ENCODE results near the gene BAHCC1.
A peak's percentile ranks its signal among the peaks of the same experiment; 100 is the strongest.

BAHCC1 gene

DNA sequence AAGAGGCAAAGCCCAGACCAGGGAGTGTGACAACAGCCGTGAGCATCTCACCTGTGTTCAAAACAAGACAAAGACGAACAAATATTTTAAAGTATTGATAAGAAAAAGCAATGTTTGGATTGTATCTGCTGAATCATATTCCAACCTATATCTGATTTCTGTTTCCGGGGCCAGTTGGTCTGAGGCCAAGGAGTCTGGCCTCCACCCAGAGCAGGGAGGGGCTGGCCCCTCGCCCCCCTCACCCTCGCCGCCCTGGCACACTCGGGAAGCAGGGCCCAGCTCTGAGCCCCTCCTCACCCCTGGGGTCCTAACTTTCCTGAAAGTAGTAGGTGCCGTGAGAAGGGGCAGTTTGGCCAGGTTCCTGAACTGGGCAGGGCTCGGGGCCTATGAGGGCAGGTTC is 69.3 kb downstream of the BAHCC1 start:
- no peak for DNase-seq

DNA sequence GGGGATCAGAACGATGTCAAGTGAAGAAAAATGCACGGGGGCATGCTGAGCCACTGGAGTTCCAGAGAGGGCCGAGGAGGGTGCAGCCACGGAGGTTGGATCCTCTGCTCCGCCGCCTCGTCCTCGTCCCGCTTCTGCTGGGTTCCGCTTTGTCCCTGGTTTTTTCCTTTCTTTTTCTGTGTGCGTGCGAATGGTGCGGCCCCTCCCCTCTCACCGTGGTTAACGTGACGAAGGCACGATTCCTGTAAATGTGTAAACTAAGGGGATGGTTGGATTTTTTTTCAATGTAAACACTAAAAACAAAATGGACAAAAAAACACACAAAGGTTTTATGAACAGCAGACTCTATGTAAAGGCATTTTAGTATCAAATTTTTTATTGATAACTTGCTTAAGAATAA is 70.7 kb downstream of the BAHCC1 start:
- no peak for DNase-seq

DNA sequence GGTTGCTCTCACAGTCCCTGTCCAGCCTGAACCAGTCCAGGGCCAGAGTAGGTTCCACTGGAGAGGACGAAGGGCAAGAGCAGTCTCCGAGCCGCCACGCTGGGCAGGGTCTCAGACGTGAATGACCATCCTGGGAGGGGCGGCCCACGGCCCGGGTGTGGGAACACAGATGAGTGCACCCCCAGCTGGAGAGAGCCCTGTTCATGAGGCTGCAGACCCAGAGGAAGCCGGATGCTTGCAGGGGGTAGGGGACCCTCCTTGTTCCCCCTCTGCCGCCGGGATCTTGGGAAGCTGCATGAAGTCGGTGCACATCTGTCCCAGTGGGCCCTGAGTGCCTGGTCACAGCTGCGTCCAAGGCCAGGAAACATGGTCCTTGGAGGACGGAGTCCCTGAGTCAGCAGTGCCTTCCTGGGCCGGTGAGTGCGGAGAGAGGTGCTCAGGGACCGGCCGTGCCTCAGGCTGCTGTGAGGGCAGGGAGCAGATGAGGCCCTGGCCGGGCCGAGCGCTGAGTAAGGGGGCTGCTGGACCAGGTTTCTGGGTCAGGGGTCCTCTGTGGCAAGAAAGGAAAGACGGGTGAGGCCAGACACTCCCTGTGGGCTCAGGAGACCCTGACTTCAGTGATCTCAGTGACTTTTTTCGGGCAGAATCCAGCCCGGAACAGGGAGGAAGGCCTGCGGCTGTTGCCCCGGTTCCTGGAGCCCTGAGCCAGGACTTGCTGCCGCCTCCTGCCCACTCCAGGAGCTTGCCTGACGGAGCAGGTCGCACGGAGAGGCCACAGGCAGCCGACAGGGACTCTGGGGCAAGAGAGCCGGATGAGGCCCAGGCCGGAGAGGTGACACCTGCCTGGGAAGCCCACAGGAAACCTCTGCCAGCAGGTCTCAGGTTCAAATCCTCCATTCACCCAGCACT is 71.6 kb downstream of the BAHCC1 start:
- no peak for DNase-seq

DNA sequence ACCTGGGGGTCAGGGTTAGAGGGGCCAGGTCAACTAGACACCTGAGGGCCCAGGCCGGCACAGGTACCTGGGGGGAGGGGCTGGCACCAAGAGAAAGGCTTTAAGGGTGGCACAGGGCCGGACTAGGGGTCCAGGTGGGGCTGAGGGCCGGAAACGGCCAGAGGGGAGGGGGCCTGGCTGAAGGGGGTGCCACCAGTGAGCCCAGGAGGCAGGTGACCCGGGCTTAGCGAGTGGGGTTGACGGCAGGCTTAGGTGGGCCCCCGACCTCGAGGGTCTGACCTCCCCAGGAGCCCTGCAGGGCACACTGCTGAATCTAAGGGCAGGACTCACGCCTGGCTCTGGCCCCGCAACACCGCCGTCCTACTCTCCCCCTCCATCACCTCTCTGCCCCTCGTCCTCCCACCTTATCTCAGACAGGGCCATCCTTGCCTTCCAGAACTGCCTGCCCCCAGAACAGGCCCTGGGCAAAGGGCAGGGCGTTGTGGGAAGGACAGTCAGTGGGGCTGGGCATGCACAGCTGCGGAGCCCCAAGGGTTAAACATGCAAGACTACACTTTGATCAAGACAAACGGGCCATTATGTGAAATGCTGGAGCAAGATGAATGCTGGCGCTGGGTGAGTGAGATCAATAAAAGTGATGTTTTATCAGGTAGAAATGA is 73.0 kb downstream of the BAHCC1 start:
- DNase-seq = no peak

DNA sequence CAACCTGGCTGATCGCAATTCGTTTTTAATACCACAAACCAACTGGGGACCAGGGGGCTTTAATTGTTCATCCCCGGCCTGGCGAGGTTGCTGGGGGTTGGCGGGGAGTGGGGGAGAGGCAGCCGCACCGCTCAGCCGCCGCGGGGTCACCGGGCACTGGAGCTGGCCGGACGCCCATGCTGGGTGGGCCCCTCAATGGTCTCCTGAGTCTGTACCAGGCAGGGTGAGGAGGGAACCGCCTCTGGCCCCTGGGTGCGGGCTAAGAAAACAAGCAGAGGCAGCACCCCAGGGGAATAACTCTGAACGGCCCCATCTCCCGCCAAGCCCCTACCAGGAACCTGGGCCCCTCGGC is 73.5 kb downstream of the BAHCC1 start:
- no peak for DNase-seq

GRCh38 chr17:81469266-81469665 is 74.0 kb downstream of the BAHCC1 start:
- DNase-seq = no peak

DNA sequence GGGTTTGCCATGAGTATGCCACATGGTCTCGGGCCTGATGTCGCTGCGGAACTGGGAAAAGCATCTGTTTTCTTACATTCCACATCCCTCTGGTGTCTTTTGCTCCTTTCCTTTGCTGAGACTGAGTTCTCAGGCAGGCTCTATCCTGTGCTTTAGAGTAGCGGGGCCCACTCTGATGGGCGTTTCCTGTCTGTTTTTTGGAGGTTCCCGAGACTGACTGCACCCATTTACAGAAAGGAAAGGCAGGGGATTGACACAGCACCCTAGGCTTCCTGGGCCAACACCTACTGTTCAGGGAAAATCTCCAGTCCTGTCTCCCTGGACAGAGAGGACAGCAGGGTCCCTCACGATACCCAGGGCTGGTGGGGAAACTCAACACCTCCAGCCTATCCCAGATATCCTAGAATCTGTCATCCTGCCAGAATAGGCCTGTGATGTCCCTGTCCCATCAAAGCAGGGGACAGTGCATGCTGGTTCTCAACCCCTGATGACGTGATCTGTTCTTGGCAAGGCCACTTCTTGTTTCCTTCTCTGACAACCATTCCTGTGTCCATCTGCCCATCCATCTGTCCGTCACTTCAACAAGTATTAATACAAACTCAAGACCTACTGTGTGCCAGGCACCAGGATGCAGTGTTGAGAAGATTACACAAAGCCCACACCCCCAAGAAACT is 75.2 kb downstream of the BAHCC1 start:
- DNase-seq = no peak

DNA sequence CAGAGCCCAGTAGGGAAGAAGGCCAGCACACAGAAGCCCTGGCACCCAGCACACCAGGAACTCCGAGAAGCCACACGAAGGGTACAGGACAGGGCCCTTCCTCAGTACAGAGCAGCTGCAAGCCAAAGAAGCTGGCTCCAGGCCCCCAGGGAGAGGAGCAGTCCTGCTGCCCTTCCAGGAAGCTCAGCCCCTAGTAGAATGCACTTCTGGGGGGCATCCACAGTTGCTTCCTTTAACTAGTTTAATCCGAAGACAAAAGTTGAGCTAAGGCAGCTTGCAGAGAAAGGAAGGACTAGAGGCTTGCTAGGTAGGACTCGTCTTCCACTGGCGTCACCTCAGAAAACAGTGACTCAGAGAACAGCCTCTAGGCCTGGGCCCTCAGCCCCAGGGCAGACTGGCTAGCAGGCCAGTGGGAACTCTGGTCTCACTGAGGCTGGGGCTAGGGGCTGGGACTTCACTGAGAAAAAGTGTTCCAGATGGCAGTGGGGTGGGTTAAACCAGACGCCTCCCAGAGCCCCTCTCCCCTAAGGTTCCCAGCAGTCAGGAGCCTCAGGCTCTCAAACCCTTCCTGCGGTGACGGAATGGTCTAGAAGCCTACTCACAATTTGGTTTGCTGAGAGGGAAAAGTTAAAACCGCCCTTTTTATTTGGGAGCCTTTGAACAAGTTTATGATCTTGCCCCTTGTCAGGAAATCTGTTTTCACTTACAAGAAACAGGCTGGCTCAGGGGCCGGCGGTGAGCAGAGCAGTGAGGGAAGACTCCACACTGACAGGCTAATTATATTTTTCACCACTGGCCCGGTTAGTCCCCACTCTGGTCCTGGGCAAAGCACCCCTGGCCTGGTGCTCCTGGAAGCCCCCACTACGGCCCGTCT is 75.9 kb downstream of the BAHCC1 start:
- DNase-seq = no peak

DNA sequence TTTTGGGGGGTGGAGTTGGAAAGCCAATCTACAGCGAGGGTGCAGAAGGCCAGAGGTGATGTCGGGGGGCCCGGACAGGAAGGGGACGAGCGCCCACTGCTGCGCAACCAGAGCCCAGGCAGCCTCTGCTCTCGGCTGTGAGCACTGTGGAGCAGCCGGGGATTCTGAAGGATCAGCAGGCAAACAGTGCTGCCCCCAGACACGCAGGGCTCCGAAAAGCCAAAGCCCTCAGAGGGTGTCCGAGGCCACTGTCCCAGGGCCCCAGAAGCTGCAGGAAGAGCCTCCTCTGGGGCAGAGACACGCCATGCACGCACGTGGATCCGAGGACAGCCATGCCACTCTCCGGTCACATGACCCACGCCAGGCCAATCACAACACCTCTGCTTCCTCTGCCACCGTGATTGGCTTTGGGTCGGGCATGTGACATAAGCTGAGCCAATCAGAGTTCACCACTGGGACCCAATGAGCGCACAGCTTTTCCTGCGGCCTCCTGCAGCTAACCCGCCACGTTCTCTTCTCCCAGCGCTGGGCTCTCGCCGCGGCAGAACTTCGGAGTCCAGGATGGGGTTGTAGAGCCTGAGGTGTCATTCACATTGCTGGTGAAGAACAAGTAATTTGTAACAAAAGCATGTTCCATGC is 76.7 kb downstream of the BAHCC1 start:
- DNase-seq = peak; percentile 33

- DNase-seq = no peak
Measured at GRCh38 chr17:81473019-81473418, 77.8 kb downstream of the BAHCC1 start.

DNA sequence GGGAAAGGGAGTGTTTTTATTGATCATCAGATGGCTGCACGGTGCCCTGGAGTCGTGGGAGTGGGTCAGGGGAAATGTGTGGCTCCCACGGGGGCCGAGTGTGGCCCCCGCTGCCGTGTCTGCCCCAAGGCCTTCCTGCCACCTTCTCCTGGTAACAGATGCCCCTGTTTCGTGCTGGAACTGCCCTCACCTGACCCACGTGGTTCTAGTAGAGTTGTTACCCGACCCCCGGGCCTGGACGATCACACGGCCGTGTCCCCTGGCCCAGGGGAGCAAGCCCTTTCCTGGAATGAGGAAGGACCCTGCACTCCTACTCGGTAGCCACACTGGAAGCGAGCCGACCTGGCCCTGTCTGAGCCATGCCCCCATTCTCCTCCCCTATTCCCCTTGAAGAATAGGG is 79.7 kb downstream of the BAHCC1 start:
- DNase-seq = no peak

DNA sequence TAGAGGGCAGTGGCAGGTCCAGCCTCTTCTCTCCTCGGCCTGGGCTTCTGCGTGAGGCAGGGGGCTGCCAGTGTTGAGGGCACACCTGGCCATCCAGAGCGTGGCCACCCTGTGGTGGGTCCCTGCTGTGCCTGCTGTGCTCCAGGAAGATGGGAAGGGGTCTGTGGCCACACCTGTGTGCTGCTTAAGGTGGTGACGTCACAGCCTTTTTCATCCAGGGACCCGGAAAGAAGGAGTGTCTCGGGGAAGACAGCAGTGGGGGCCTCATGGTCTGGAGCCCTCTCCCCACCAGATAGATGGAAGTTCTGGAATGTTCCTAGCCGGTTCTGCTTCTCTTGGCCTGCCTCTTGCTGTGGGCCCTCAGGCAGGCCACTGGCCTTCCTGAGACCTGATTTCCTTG is 80.8 kb downstream of the BAHCC1 start:
- no peak for DNase-seq

- no peak for DNase-seq
Measured at GRCh38 chr17:81476635-81477034, 81.4 kb downstream of the BAHCC1 start.

DNA sequence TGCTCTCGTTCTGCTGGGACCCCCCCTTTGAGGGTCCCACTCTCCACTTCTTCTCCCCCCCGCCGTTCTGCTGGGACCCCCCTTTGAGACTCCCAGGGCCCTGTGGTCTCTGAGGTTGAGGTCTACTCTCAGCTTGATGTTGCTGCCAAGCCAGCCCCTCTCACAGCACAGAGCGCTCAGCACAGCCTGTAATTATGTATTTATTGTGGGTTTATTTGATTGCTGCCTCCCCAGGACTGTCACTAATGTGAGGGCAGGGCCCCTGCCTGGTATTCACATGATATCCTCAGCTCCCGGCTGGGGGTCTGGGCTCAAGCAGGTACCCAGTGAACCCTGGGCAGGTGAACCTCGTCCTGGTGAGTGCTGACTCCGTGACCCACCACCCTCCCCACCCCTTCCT is 81.9 kb downstream of the BAHCC1 start:
- DNase-seq = no peak

DNA sequence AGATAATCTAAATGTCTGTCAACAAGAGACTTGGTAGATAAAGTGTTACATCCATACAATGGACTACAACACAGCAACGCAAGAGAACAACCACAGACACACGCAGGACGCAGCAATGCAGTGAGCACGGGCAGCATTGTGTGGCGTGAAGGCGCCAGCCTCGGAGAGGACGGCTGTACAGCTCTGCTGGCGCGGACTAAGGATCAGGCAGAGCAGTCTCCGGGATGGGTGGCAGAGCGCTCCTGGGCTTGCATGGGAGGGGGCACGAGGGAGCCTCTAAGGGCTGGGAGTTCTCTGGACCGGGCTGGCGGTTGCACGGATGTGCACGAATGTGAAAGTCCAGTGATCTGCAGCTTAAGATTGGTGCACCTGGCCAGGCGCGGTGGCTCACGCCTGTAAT is 82.9 kb downstream of the BAHCC1 start:
- DNase-seq = no peak

- no peak for DNase-seq
Measured at GRCh38 chr17:81479175-81480071, 84.2 kb downstream of the BAHCC1 start.

DNA sequence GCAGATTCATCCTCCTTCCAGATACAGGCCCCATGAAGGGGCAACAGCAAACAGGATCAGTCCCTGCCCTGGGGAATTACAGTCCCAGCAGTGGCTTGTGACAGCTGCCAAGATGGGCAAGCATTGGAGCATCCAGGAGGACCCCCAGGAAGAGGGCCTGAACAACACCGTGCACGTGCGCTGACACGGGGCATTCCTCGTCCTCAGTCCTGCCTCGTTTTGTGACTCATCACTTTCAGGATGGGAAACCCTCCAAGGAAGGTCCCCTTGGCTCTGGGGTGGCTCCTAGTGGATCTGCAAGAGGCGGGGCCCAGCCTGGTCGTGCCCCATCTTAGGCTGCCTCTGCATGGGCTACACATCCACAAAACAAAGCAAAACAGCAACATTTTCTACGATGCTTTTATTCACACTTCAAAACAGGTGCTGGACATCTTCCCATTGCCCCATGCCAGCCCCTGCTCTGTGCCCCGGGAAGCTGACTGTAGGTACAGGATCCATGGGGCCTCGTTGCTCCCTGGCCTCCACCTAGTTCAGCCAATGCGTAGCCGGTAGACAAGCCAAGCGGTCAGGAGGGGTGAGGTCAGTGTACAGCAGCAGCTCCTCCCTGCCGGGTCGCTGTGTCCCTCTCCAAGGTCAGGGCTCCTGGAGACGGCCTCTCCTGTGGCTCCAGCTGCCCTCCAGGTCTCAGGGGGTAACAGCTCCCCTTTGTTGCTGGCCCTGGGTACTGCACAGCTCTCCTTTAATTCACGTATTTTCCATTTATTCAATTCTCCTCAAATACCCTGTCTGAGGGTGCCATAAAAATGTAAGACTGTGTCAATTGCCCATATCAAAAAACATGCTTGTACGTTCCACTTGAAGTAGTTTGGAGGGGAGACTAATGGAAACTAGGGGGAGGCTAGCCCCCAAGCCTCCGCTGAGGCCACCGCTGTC is 85.1 kb downstream of the BAHCC1 start:
- no peak for DNase-seq

- DNase-seq = peak; percentile 69
Measured at GRCh38 chr17:81481073-81481799, 86.0 kb downstream of the BAHCC1 start.

- DNase-seq = no peak
Measured at GRCh38 chr17:81481815-81482505, 86.7 kb downstream of the BAHCC1 start.
